ENCODE results near the gene TDRD7. TPM values are rescaled to one million over a fixed set of nuclear protein-coding genes. Genes with fewer than 3 reads are reported as not detected.

Gene TDRD7
- polyA plus RNA-seq (2012; rRNA removed): 4.9 and 5.8 TPM in 2 replicates
- 5.8 and 6.2 TPM in 2 replicates for polyA plus RNA-seq (2012; cell fraction: cytosol; rRNA removed)
- 5.0 and 9.9 TPM in 2 replicates for polyA plus RNA-seq (2012; cell fraction: nucleus; rRNA removed)

GRCh38 chr9:97411789-97412625 is at the start of gene TDRD7:
Gene TDRD7 (plus strand): TSS chr9:97412096. CDS start chr9:97428466, 16,370 bp downstream.
- H3F3A ChIP-seq (replicated peaks; ENCODE audit: insufficient read depth): peaks cover 12% of the 10 kb centered on the region
- peaks cover 8% of the 10 kb centered on the region for H3K79me2 ChIP-seq (ENCODE audit: insufficient read depth)
- peak within 1 kb of the TSS; percentile 90 for H3K4me2 ChIP-seq
- H3K4me1 ChIP-seq (ENCODE audit: control insufficient read depth in 1 of 2, insufficient read depth in 2 of 2, low read depth in 1 of 2, low read length in 1 of 2): peaks cover 8 to 13% of the 10 kb centered on the region in 2 experiments; a peak in 3 of 4 replicates
- CTCF ChIA-PET: interaction anchor here (0.6 to 3.6 kb wide), 28 partner anchors 9 to 557 kb away, joined by 3 to 25 read pairs (median 4); partner anchors contain the start of genes TMOD1 and ZNF782
- H2AFZ ChIP-seq (ENCODE audit: low read depth): peak within 1 kb of the TSS; percentile 91
- peak; percentile 98 for DNase-seq
- no peaks in the 10 kb centered on the region for H3K9me3 ChIP-seq
- no peaks in the 10 kb centered on the region for H3K9me2 ChIP-seq
- POLR2A ChIA-PET: no interaction called here
- H3K27me3 ChIP-seq (ENCODE audit: insufficient read depth): no peaks in the 10 kb centered on the region
- peak within 1 kb of the TSS in 1 of 2 experiments; percentile 11; a peak in 2 of 4 replicates for H3K27ac ChIP-seq (ENCODE audit: low read depth in 2 of 2, low read length in 1 of 2)
- 1% methylated on average over 43 of the region's 115 CpGs for WGBS (ENCODE audit: low lambda C conversion rate)
- H3K9ac ChIP-seq: peak within 1 kb of the TSS; percentile 76
- no peaks in the 10 kb centered on the region for H3K36me3 ChIP-seq (replicated peaks in 1 of 2; ENCODE audit: control insufficient read depth in 1 of 2, insufficient read depth in 2 of 2, low read length in 1 of 2)
- peak within 1 kb of the TSS; percentile 79 to 94 for H3K4me3 ChIP-seq (ENCODE audit: low read depth in 2 of 2, low read length in 1 of 2)
- peaks cover 6% of the 10 kb centered on the region; the same call in 1 of the 2 replicates for H4K20me1 ChIP-seq (ENCODE audit: insufficient read depth)
- TF ChIP-seq FOXJ3 (CRISPR knock-in tag; IDR thresholded peaks at IDR 0.05): no peak
- TF ChIP-seq RFX5 (IDR thresholded peaks at IDR 0.05; ENCODE audit: low read length): no peak
- TF ChIP-seq USF2 (IDR thresholded peaks at IDR 0.05; ENCODE audit: borderline replicate concordance, low read depth, low read length): no peak
- TF ChIP-seq JUND (IDR thresholded peaks at IDR 0.05): no peak
- TF ChIP-seq TAF1 (IDR thresholded peaks at IDR 0.05; ENCODE audit: borderline replicate concordance, low read depth, low read length): peak; percentile 39; the same call in 1 of the 2 replicates
- TF ChIP-seq CTCF (IDR thresholded peaks at IDR 0.05): peak; percentile 93
- TF ChIP-seq YY1 (IDR thresholded peaks at IDR 0.05; ENCODE audit: low read depth): no peak
- TF ChIP-seq FOSL2 (IDR thresholded peaks at IDR 0.05; ENCODE audit: borderline replicate concordance, low read depth): no peak
- TF ChIP-seq POLR2AphosphoS5 (IDR thresholded peaks at IDR 0.05; ENCODE audit: low read depth, low read length): no peak
- no peak for TF ChIP-seq EZH2phosphoT487 (IDR thresholded peaks at IDR 0.05; ENCODE audit: borderline replicate concordance, low read depth)
- no peak for TF ChIP-seq RXRA (IDR thresholded peaks at IDR 0.05; ENCODE audit: borderline replicate concordance, low read depth)
- TF ChIP-seq MEF2A (IDR thresholded peaks at IDR 0.05; ENCODE audit: borderline replicate concordance, low read depth): no peak
- TF ChIP-seq SMC3 (IDR thresholded peaks at IDR 0.05; ENCODE audit: low read depth, low read length): peak; percentile 88
- no peak for TF ChIP-seq NFIC (IDR thresholded peaks at IDR 0.05; ENCODE audit: borderline replicate concordance)
- no peak for TF ChIP-seq FOXM1 (IDR thresholded peaks at IDR 0.05; ENCODE audit: low read depth)
- no peak for TF ChIP-seq GATA2 (CRISPR knock-in tag; IDR thresholded peaks at IDR 0.05)
- TF ChIP-seq PBX3 (IDR thresholded peaks at IDR 0.05): no peak
- no peak for TF ChIP-seq MXI1 (IDR thresholded peaks at IDR 0.05; ENCODE audit: low read depth, low read length)
- peak; percentile 47; the same call in 1 of the 2 replicates for TF ChIP-seq REST (IDR thresholded peaks at IDR 0.05; ENCODE audit: low read depth, low read length)
- no peak for TF ChIP-seq IRF3 (IDR thresholded peaks at IDR 0.05; ENCODE audit: low read depth, low read length)
- no peak for TF ChIP-seq TEAD4 (IDR thresholded peaks at IDR 0.05; ENCODE audit: borderline replicate concordance, insufficient read depth)
- peak; percentile 65 for TF ChIP-seq RAD21 (IDR thresholded peaks at IDR 0.05; ENCODE audit: low read length)
- no peak; a peak in 1 of 4 replicates for TF ChIP-seq EP300 (IDR thresholded peaks at IDR 0.05; ENCODE audit: borderline replicate concordance in 1 of 2, low read depth in 1 of 2, low read length in 1 of 2)

Data from SK-N-SH (cell line).